A549 (cell line): Measurements from ENCODE around the gene TRAF7. TPM values are rescaled to one million over a fixed set of nuclear protein-coding genes. Genes with fewer than 3 reads are reported as not detected.

ENCODE experiments used
- ATAC-seq, 2 experiments: fragments of 200-7000 bp in 1 of 2; fragments of >200 bp in 1 of 2; cut with Nextera tagmentation in 1 of 2; cut with Tn5 transposase in 1 of 2; 3 replicates each; pipeline versions ENCODE4 v1.8.0 to v1.9.1; 2018 to 2020; ENCODE audit warnings: mild to moderate bottlenecking in 1 of 2, moderate library complexity in 1 of 2
- CTCF ChIA-PET: fragments of 300-600 bp; sonication (Branson Sonifier 250); formaldehyde crosslinking; extraction: SDS; loops from one replicate; lab custom pipeline; 2021; ENCODE audit warnings: antibody characterized with exemption, inconsistent platforms; lab: Yijun Ruan, JAX
- POLR2A ChIA-PET: fragments of 350-600 bp; formaldehyde crosslinking; extraction: SDS; loops from one replicate; lab custom pipeline; 2021; ENCODE audit warnings: antibody characterized with exemption, inconsistent platforms; lab: Yijun Ruan, JAX
- DNase-seq, 2 experiments: peaks; one replicate each; pipeline versions ENCODE4 v3.0.0 to v3.0.0-alpha.2; 2011 to 2016; ENCODE audit warnings: low read depth in 1 of 2, low spot score in 1 of 2
- FAIRE-seq: peaks from 2 replicates; lab custom pipeline; 2011; peaks lifted over from hg19 to GRCh38; lab: Jason Lieb, UNC
- H3K27ac ChIP-seq, 2 experiments: fragments of >200 bp; sonication (Bioruptor Twin); formaldehyde crosslinking; 3 replicates each; pipeline ENCODE4 v1.5.1; 2016 to 2017
- H3K4me1 ChIP-seq: fragments of >200 bp; sonication (Bioruptor Twin); formaldehyde crosslinking; 3 replicates; pipeline ENCODE4 v1.6.1; 2016
- H3K4me2 ChIP-seq: fragments of >200 bp; sonication (Bioruptor Twin); formaldehyde crosslinking; 3 replicates; pipeline ENCODE4 v1.6.1; 2016
- H3K4me3 ChIP-seq: fragments of >200 bp; sonication (Bioruptor Twin); formaldehyde crosslinking; 3 replicates; pipeline ENCODE4 v1.5.1; 2016
- H3K9me3 ChIP-seq: fragments of >200 bp; sonication (Bioruptor Twin); formaldehyde crosslinking; 3 replicates; pipeline ENCODE4 v1.6.1; 2016
- CHD2 ChIP-seq: fragments of 150-350 bp; IDR thresholded peaks from 2 replicates; pipeline ENCODE4 v1.6.1; 2014; ENCODE audit warnings: low read length; ENCODE audit not compliant: partially characterized antibody
- EHMT2 ChIP-seq: fragments of 200-600 bp; sonication (generic); IDR thresholded peaks from 2 replicates; pipeline ENCODE4 v1.6.1; 2016; ENCODE audit warnings: antibody characterized with exemption, low read depth, mild to moderate bottlenecking, moderate library complexity
- EP300 ChIP-seq, 2 experiments: fragments of >200 bp; sonication (Bioruptor Twin); formaldehyde crosslinking; IDR thresholded peaks; 2 replicates in 1 of 2; 3 replicates in 1 of 2; pipeline ENCODE4 v1.6.1; 2016 to 2017
- FOSB ChIP-seq: fragments of 250-450 bp; sonication (Bioruptor Pico); IDR thresholded peaks from 2 replicates; pipeline ENCODE4 v1.5.0; 2020; ENCODE audit warnings: mild to moderate bottlenecking, moderate library complexity
- HEYL ChIP-seq: fragments of 250-450 bp; sonication (Bioruptor Pico); IDR thresholded peaks from 2 replicates; pipeline ENCODE4 v1.8.0; 2021; ENCODE audit warnings: mild to moderate bottlenecking, moderate library complexity
- HOXB13 ChIP-seq: fragments of 250-450 bp; sonication (Bioruptor Pico); IDR thresholded peaks from 2 replicates; pipeline ENCODE4 v1.5.0; 2020; ENCODE audit warnings: low read depth, mild to moderate bottlenecking, moderate library complexity
- JUN ChIP-seq, 2 experiments: fragments of >200 bp; sonication (Bioruptor Twin); formaldehyde crosslinking; IDR thresholded peaks; 2 replicates in 1 of 2; 3 replicates in 1 of 2; pipeline ENCODE4 v1.6.1; 2016 to 2017
- JUNB ChIP-seq: fragments of >200 bp; sonication (Bioruptor Twin); formaldehyde crosslinking; IDR thresholded peaks from 2 replicates; pipeline ENCODE4 v1.6.1; 2016
- KDM5A ChIP-seq: fragments of 200-600 bp; sonication (generic); IDR thresholded peaks from 2 replicates; pipeline ENCODE4 v1.6.1; 2016; ENCODE audit warnings: antibody characterized with exemption, mild to moderate bottlenecking
- MAFK ChIP-seq: fragments of 450-650 bp; IDR thresholded peaks from 2 replicates; pipeline ENCODE4 v1.6.1; 2014; ENCODE audit not compliant: partially characterized antibody
- MAZ ChIP-seq: fragments of 150-350 bp; IDR thresholded peaks from 2 replicates; pipeline ENCODE4 v1.6.1; 2014; ENCODE audit warnings: antibody characterized with exemption, low read depth, low read length, borderline replicate concordance
- NFE2L2 ChIP-seq: fragments of 150-350 bp; conservative IDR thresholded peaks from 2 replicates; pipeline ENCODE4 v1.6.1; 2014; ENCODE audit warnings: low read length
- NR3C1 ChIP-seq: fragments of >200 bp; sonication (Bioruptor Twin); formaldehyde crosslinking; IDR thresholded peaks from 3 replicates; pipeline ENCODE4 v1.6.1; 2017
- POLR2A ChIP-seq: IDR thresholded peaks from 2 replicates; pipeline ENCODE4 v1.6.1; 2012; ENCODE audit warnings: mild to moderate bottlenecking, low read length
- RAD21 ChIP-seq, 2 experiments: fragments of >200 bp in 1 of 2; sonication (Bioruptor Twin) in 1 of 2; formaldehyde crosslinking in 1 of 2; IDR thresholded peaks in 1 of 2; conservative IDR thresholded peaks in 1 of 2; 2 replicates in 1 of 2; 3 replicates in 1 of 2; pipeline ENCODE4 v1.6.1; 2012 to 2018; ENCODE audit warnings: inconsistent platforms in 1 of 2
- RFX5 ChIP-seq: fragments of 450-650 bp; IDR thresholded peaks from 2 replicates; pipeline ENCODE4 v1.7.1; 2014; ENCODE audit warnings: antibody characterized with exemption, mild to moderate bottlenecking, moderate library complexity
- SREBF2 ChIP-seq: fragments of 450-650 bp; IDR thresholded peaks from 2 replicates; pipeline ENCODE4 v1.6.1; 2014; ENCODE audit warnings: mild to moderate bottlenecking, moderate library complexity
- TFCP2L1 ChIP-seq: fragments of 250-450 bp; sonication (Bioruptor Pico); IDR thresholded peaks from 2 replicates; pipeline ENCODE4 v1.5.0; 2021; ENCODE audit warnings: mild to moderate bottlenecking
- TP53 ChIP-seq: fragments of 250-450 bp; sonication (Bioruptor Pico); IDR thresholded peaks from 2 replicates; pipeline ENCODE4 v1.5.0; 2021; ENCODE audit warnings: mild to moderate bottlenecking, moderate library complexity
- ZNF302 ChIP-seq: fragments of 250-450 bp; sonication (Bioruptor Pico); IDR thresholded peaks from 2 replicates; pipeline ENCODE4 v1.9.0; 2021; ENCODE audit warnings: inconsistent platforms, mild to moderate bottlenecking, moderate library complexity
- ZSCAN20 ChIP-seq: fragments of 250-450 bp; sonication (Bioruptor Pico); IDR thresholded peaks from 2 replicates; pipeline ENCODE4 v1.8.0; 2022; ENCODE audit warnings: mild to moderate bottlenecking, moderate library complexity
- WGBS: methylation state at CpG from one replicate; pipeline ENCODE4 v1.1.6; 2017; ENCODE audit errors: missing lambda C conversion rate; 5-methylcytosine and 5-hydroxymethylcytosine counted together
- polyA plus RNA-seq, 4 experiments: library from polyadenylated mRNA; depleted of rRNA in 3 of 4; stranded (reverse); fragments of >200 nt; fragmentation: RNase III in 1 of 4; extraction: RNeasy Plus Mini Kit Qiagen cat#74134 plus additional on column Dnase treatment in 1 of 4; gene quantifications; 2 replicates in 3 of 4; 3 replicates in 1 of 4; pipeline ENCODE4 v1.2.3, GENCODE V29; 2011 to 2017
- TF ChIP-seq, protein P1 (sequence below): IDR thresholded peaks from 2 replicates; pipeline ENCODE4 v1.6.1; 2012; ENCODE audit warnings: low read depth, borderline replicate concordance
- TF ChIP-seq, protein P2 (sequence below): fragments of 250-450 bp; sonication (Bioruptor Pico); IDR thresholded peaks from 2 replicates; pipeline ENCODE4 v1.5.0; 2020; ENCODE audit warnings: low read depth, mild to moderate bottlenecking, moderate library complexity
- TF ChIP-seq, protein P3 (sequence below): IDR thresholded peaks from 2 replicates; pipeline ENCODE4 v1.6.1; 2012
- TF ChIP-seq, protein P4 (sequence below): fragments of 150-350 bp; IDR thresholded peaks from 2 replicates; pipeline ENCODE4 v1.6.1; 2014; ENCODE audit warnings: low read depth, mild to moderate bottlenecking, low read length
- TF ChIP-seq, protein P5 (sequence below): fragments of 200-600 bp; sonication (generic); IDR thresholded peaks from 2 replicates; pipeline ENCODE4 v1.6.1; 2016; ENCODE audit warnings: antibody characterized with exemption, mild to moderate bottlenecking, moderate library complexity
- TF ChIP-seq, protein P6 (sequence below): fragments of >200 bp; sonication (Bioruptor Twin); formaldehyde crosslinking; IDR thresholded peaks from 2 replicates; pipeline ENCODE4 v1.6.1; 2016
- TF ChIP-seq, protein P7 (sequence below): fragments of 250-450 bp; sonication (Bioruptor Pico); IDR thresholded peaks from 2 replicates; pipeline ENCODE4 v1.5.0; 2021; ENCODE audit warnings: mild to moderate bottlenecking, moderate library complexity, borderline replicate concordance
- TF ChIP-seq, protein P8 (sequence below): fragments of >200 bp; sonication (Bioruptor Twin); formaldehyde crosslinking; IDR thresholded peaks from 3 replicates; pipeline ENCODE4 v1.6.1; 2016

The TRAF7 gene
- polyA plus RNA-seq, 2 of the 4 experiments (the other 2 are of a cell fraction) = 31.9 to 50.0 TPM

DNA sequence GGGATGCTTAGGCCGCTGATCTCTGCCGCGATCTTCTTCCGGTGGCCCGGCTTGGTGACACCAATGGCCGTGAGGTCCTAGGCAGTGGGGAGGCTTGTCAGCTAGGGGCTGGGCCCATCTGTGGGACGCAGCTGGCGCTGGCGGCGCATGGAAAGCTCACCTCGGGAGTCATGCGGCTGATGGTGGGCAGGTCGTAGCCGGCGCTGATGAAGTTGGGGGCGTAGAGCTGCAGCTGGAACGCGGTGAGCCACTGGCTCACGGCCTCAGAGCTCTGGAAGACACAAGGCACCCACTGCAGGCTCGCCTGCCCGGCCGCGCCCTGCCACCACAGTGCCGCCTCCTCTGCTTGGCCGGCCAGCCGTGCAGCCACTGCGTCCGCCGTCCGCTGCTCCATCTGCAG is 28.1 kb downstream of the TRAF7 start:
- Histone ChIP-seq H3K4me2 (no peak overlapping the region), H3K27ac (no peak overlapping the region), H3K9me3 (no peaks in the 10 kb centered on the region), H3K4me1 (no peaks in the 10 kb centered on the region)
- CTCF ChIA-PET = interaction anchor here (2.7 kb wide), 1 partner anchor 11 kb away, joined by 19 read pairs; no protein-coding TSS in a partner anchor
- WGBS = 93% methylated on average over 27 of the region's 30 CpGs
- POLR2A ChIA-PET = interaction anchor here (1.5 kb wide), 1 partner anchor 28 kb away, joined by 3 read pairs; the partner anchor contains the start of gene TRAF7
- DNase-seq (no peak), FAIRE-seq (no peak), ATAC-seq (no peak)
- TF ChIP-seq POLR2A = no peak
- no peak for TF ChIP-seq CHD2
- no peak for TF ChIP-seq MAZ
- TF ChIP-seq, protein P1, sequence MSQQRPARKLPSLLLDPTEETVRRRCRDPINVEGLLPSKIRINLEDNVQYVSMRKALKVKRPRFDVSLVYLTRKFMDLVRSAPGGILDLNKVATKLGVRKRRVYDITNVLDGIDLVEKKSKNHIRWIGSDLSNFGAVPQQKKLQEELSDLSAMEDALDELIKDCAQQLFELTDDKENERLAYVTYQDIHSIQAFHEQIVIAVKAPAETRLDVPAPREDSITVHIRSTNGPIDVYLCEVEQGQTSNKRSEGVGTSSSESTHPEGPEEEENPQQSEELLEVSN = no peak
- no peak for TF ChIP-seq EP300 (IDR thresholded peaks at IDR 0.05)
- no peak for TF ChIP-seq FOSB
- no peak for TF ChIP-seq NFE2L2
- TF ChIP-seq SREBF2 = no peak
- TF ChIP-seq TP53 (CRISPR knock-in tag) = no peak
- TF ChIP-seq, protein P2, sequence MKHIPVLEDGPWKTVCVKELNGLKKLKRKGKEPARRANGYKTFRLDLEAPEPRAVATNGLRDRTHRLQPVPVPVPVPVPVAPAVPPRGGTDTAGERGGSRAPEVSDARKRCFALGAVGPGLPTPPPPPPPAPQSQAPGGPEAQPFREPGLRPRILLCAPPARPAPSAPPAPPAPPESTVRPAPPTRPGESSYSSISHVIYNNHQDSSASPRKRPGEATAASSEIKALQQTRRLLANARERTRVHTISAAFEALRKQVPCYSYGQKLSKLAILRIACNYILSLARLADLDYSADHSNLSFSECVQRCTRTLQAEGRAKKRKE = no peak
- no peak for TF ChIP-seq EHMT2
- TF ChIP-seq, protein P3, sequence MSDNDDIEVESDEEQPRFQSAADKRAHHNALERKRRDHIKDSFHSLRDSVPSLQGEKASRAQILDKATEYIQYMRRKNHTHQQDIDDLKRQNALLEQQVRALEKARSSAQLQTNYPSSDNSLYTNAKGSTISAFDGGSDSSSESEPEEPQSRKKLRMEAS = no peak
- no peak for TF ChIP-seq ZNF302 (CRISPR knock-in tag)
- TF ChIP-seq, protein P4, sequence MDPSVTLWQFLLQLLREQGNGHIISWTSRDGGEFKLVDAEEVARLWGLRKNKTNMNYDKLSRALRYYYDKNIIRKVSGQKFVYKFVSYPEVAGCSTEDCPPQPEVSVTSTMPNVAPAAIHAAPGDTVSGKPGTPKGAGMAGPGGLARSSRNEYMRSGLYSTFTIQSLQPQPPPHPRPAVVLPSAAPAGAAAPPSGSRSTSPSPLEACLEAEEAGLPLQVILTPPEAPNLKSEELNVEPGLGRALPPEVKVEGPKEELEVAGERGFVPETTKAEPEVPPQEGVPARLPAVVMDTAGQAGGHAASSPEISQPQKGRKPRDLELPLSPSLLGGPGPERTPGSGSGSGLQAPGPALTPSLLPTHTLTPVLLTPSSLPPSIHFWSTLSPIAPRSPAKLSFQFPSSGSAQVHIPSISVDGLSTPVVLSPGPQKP = no peak
- TF ChIP-seq ZSCAN20 = no peak
- no peak for TF ChIP-seq NR3C1
- no peak for TF ChIP-seq HEYL (CRISPR knock-in tag)
- TF ChIP-seq RFX5 = no peak
- TF ChIP-seq HOXB13 (CRISPR knock-in tag) = no peak
- TF ChIP-seq, all 56 proteins: peak for 0
- no peak overlapping the region for H3K4me3 ChIP-seq

DNA sequence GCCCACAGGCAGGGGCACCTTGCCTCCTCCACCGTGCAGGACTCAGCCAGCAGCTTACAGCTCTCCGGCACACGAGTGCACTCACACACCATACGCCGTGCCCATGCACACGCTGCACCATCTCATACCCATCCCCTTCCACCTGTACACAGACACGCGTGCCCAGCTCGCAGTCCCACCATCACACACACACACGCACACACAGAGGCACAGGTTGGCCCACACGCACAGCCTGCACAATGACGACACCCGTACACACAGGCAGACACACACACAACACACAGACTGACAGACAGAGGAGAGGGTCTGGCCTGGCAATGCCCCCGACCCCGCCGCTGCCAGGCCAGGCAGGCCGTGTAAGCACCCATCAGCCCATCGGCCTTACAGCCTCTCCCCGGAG is 28.8 kb downstream of the TRAF7 start:
- FAIRE-seq (no peak), DNase-seq (no peak), ATAC-seq (peak in 1 of 2 experiments; percentile 2; a peak in 1 of 6 replicates)
- H3K9me3 ChIP-seq = no peaks in the 10 kb centered on the region
- 87% methylated on average over 19 of the region's 19 CpGs for WGBS
- no peak overlapping the region for H3K27ac ChIP-seq
- ChIA-PET CTCF (interaction anchor here (2.7 kb wide), 1 partner anchor 11 kb away, joined by 19 read pairs; no protein-coding TSS in a partner anchor), POLR2A (interaction anchor here (1.5 kb wide), 1 partner anchor 29 kb away, joined by 3 read pairs; the partner anchor contains the start of gene TRAF7)
- H3K4me2 ChIP-seq = no peak overlapping the region
- H3K4me3 ChIP-seq = no peak overlapping the region
- no peaks in the 10 kb centered on the region for H3K4me1 ChIP-seq
- TF ChIP-seq, protein P5, sequence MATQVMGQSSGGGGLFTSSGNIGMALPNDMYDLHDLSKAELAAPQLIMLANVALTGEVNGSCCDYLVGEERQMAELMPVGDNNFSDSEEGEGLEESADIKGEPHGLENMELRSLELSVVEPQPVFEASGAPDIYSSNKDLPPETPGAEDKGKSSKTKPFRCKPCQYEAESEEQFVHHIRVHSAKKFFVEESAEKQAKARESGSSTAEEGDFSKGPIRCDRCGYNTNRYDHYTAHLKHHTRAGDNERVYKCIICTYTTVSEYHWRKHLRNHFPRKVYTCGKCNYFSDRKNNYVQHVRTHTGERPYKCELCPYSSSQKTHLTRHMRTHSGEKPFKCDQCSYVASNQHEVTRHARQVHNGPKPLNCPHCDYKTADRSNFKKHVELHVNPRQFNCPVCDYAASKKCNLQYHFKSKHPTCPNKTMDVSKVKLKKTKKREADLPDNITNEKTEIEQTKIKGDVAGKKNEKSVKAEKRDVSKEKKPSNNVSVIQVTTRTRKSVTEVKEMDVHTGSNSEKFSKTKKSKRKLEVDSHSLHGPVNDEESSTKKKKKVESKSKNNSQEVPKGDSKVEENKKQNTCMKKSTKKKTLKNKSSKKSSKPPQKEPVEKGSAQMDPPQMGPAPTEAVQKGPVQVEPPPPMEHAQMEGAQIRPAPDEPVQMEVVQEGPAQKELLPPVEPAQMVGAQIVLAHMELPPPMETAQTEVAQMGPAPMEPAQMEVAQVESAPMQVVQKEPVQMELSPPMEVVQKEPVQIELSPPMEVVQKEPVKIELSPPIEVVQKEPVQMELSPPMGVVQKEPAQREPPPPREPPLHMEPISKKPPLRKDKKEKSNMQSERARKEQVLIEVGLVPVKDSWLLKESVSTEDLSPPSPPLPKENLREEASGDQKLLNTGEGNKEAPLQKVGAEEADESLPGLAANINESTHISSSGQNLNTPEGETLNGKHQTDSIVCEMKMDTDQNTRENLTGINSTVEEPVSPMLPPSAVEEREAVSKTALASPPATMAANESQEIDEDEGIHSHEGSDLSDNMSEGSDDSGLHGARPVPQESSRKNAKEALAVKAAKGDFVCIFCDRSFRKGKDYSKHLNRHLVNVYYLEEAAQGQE = no peak
- no peak for TF ChIP-seq MAFK
- TF ChIP-seq, protein P6, sequence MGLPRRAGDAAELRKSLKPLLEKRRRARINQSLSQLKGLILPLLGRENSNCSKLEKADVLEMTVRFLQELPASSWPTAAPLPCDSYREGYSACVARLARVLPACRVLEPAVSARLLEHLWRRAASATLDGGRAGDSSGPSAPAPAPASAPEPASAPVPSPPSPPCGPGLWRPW = no peak
- TF ChIP-seq, protein P7, sequence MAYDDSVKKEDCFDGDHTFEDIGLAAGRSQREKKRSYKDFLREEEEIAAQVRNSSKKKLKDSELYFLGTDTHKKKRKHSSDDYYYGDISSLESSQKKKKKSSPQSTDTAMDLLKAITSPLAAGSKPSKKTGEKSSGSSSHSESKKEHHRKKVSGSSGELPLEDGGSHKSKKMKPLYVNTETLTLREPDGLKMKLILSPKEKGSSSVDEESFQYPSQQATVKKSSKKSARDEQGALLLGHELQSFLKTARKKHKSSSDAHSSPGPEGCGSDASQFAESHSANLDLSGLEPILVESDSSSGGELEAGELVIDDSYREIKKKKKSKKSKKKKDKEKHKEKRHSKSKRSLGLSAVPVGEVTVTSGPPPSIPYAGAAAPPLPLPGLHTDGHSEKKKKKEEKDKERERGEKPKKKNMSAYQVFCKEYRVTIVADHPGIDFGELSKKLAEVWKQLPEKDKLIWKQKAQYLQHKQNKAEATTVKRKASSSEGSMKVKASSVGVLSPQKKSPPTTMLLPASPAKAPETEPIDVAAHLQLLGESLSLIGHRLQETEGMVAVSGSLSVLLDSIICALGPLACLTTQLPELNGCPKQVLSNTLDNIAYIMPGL (CRISPR knock-in tag) = no peak
- TF ChIP-seq, protein P8, sequence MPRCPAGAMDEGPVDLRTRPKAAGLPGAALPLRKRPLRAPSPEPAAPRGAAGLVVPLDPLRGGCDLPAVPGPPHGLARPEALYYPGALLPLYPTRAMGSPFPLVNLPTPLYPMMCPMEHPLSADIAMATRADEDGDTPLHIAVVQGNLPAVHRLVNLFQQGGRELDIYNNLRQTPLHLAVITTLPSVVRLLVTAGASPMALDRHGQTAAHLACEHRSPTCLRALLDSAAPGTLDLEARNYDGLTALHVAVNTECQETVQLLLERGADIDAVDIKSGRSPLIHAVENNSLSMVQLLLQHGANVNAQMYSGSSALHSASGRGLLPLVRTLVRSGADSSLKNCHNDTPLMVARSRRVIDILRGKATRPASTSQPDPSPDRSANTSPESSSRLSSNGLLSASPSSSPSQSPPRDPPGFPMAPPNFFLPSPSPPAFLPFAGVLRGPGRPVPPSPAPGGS = no peak
- TF ChIP-seq NR3C1 = no peak
- TF ChIP-seq TFCP2L1 (CRISPR knock-in tag) = no peak
- no peak for TF ChIP-seq KDM5A
- no peak for TF ChIP-seq ZSCAN20
- no peak for TF ChIP-seq JUNB
- no peak for TF ChIP-seq MAZ
- TF ChIP-seq RAD21 (conservative IDR thresholded peaks at IDR 0.05 in 1 of 2, IDR thresholded peaks at IDR 0.05 in 1 of 2) = no peak
- TF ChIP-seq JUN (IDR thresholded peaks at IDR 0.05) = no peak
